Kidney tubule cell (primary cell): ENCODE data around the gene BAZ1A.
A peak's percentile ranks its signal among the peaks of the same experiment; 100 is the strongest.

Experiments
- DNase-seq: peaks from one replicate; pipeline ENCODE4 v3.0.0-alpha.2; 2018; ENCODE audit warnings: low spot score

Gene BAZ1A

GRCh38 chr14:34718750-34719304, 156.3 kb downstream of the BAZ1A start:
- peak; percentile 67 for DNase-seq

GRCh38 chr14:34715127-34715863, 159.9 kb downstream of the BAZ1A start:
- no peak for DNase-seq

GRCh38 chr14:34714320-34715126, 160.6 kb downstream of the BAZ1A start, which contains the start of gene CFL2:
Gene CFL2 (minus strand): TSS chr14:34714593. CDS start chr14:34714540, 53 bp downstream.
- DNase-seq = peak; percentile 80

GRCh38 chr14:34713681-34714319, 161.4 kb downstream of the BAZ1A start:
- DNase-seq = peak; percentile 86

- no peak for DNase-seq
These were observed 162.0 kb downstream of the BAZ1A start for GRCh38 chr14:34713122-34713680.

GRCh38 chr14:34711796-34712712, 163.1 kb downstream of the BAZ1A start:
- DNase-seq = no peak

- peak; percentile 76 for DNase-seq
These were observed 164.0 kb downstream of the BAZ1A start for GRCh38 chr14:34711169-34711568.

- DNase-seq = no peak
These were observed 164.4 kb downstream of the BAZ1A start for GRCh38 chr14:34710744-34711143.

- no peak for DNase-seq
These were observed 165.2 kb downstream of the BAZ1A start for GRCh38 chr14:34710006-34710405.

- DNase-seq = no peak
These were observed 167.4 kb downstream of the BAZ1A start for GRCh38 chr14:34707722-34708121.
